Stimulated activated CD8-positive, alpha-beta memory T cell treated with anti-CD3 and anti-CD28 coated beads, Interleukin-7, amount 100 ng/mL, for 4 hours (primary cell): ENCODE results near the gene KCNMB4.

Experiments
- DNase-seq, 2 donors: peaks; one replicate each; pipeline ENCODE4 v3.0.0-alpha.2; 2020; ENCODE audit warnings: low read depth in 2 of 2

KCNMB4 gene

DNA sequence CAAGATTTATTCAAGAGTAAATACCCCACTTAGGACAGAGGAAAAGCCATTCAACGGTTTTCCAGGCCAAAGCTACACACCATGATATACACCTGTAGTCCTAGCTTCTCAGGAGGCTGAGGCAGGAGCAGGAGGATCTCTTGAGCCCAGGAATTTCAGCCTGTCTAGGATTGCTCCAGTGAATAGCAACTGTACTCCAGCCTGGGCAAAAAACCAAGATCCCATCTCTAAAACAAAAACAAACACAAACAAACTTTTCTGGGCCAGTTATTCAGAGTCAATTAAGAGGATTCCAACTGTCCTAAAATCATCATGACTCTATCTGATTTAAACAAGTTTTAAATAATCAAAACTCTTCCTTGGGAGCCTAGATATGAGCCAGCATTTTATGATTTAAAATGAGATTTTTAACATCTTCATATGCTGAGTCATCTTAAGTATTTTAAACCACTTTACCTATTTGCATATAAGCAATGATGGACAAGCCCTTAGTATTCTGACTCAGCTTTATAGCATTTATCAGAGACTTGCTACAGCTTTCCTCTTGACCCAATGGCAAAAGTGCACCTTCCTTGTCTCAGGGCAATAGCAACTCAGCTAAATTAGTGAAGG, 77.1 kb downstream of the KCNMB4 start:
- no peak for DNase-seq

GRCh38 chr12:70444903-70445302, 78.8 kb downstream of the KCNMB4 start:
- DNase-seq: no peak

DNA sequence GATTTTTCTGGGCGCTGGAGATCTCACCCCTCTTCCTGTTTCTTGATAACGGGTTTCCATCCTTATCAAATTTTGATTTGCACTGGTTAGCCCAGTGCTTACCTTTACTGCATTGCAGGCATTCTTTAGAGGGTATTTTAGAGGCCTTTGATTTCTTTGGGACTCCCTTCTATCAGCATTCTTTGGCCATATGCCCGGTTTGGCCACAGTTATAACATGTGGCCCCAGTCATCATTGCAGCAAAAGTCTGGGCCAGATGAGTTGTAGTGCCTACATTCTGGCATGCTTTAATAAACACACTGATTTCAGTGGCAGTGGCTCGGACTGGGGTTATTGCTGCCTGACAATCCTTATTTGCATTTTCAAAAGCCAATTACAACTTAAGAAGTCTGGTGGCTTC, 82.3 kb downstream of the KCNMB4 start:
- DNase-seq: no peak

GRCh38 chr12:70449074-70449752, 83.1 kb downstream of the KCNMB4 start:
- DNase-seq: no peak

GRCh38 chr12:70449753-70450341, 83.8 kb downstream of the KCNMB4 start:
- DNase-seq: no peak

- no peak for DNase-seq
These were observed 85.4 kb downstream of the KCNMB4 start for GRCh38 chr12:70451528-70451927.

DNA sequence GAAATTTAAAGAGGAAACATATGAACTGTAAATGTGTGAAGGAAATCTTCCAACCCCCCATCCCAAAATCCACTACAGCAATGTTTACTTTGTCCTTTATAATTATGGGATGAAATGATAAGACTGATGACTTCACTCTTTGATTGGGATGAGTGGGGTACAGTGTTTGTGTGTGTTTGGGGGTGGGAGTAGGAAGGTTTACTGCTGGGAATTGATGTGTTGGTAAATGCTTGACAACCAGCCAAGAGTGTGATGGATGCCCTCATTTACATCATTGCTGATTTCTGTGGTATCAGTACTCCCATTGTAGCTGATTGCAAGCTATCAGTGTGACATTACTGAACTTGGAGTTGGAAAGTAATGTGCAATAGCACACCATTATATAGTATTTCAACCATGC, 90.9 kb downstream of the KCNMB4 start:
- DNase-seq: no peak

DNA sequence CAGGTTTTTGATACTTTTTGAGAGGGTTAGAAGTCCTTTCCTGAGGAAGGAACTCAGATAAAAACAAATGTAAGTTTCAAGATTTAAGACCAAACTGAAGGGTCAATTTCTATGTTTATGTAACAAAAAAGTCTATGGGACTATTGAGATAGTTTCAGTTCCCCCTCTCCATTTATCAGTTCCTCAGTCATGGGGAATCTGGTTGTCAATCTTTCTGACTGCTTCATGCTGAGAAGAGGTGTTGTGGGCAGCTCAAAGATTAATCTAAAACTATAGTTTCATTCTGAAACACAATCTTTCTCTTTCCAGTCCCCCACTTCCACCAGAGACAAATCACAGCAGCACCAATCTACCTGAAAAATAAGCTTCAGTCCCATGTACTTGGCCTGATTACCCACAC, 93.7 kb downstream of the KCNMB4 start:
- DNase-seq: no peak

DNA sequence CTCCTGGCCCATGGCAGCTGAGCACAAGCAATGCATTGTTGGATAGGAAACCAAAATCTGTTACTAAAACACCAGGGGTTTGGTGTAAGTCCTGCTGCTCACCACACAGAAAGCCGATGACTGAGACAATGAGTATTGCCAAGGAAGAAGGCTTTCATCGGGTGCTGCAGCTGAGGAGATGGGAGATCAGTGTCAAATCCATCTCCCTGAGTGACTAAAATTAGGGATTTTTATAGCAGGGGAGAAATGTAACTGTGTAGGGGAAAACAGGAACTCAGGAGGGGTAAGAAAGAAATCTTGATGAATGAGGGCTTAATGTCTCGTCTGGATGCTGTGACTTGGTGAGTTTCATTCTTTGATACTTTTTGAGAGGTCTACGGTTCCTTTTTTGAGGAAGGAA, 97.9 kb downstream of the KCNMB4 start:
- DNase-seq: no peak

- no peak for DNase-seq
These were observed 100.7 kb downstream of the KCNMB4 start for GRCh38 chr12:70466753-70467152.

GRCh38 chr12:70467476-70467875, 101.4 kb downstream of the KCNMB4 start:
- DNase-seq: no peak

DNA sequence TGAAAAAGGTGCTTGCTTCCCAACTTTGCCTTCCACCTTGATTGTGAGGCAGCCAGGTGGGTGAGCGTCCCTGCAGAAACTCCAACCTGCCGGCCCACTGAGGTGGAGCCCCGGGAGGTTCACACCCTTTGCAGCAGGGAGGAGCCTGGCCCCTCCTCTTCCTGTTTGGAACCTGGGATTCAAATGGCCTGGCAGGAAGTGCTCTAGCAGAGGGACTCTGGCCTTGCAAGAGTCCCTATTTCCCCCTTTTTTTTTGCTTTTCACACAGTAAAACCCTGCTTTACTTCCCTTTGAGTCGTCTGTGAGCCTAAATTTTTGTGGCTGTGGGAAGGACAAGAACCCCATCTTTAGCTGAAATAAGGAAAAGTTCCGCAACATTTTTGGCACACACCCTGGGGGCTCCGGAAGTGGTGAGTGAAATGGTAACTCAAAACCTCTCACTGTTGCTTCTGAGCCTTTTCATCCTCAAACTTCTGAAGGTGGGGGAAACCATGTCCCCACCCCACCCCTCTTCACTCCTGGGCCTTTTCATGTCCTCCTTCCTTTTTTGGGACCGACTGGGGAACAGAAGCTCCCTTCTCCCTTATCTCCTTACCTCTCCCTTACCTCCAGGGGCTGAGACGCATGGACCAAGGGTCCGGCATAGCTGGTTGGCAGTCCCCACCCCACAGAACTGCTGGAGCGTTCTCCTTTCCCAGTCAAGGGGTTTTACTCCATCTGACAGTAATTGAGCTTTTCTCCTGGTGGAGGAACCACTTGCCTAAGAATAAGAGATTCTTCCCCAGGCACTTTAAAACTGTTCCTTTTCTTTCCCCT, 102.0 kb downstream of the KCNMB4 start:
- no peak for DNase-seq

GRCh38 chr12:70468741-70469140, 102.7 kb downstream of the KCNMB4 start:
- no peak for DNase-seq

- DNase-seq: no peak
These were observed 103.2 kb downstream of the KCNMB4 start for GRCh38 chr12:70469221-70469820.

GRCh38 chr12:70482764-70483163, 116.7 kb downstream of the KCNMB4 start:
- no peak for DNase-seq
